Lower leg skin (tissue), 4 donors: ENCODE results near the gene TSPYL1. TPM values are rescaled to one million over a fixed set of nuclear protein-coding genes. Genes with fewer than 3 reads are reported as not detected.

Experiments used
- DNase-seq, 2 donors: peaks; one replicate each; pipeline ENCODE4 v3.0.0-alpha.2; 2019; ENCODE audit warnings: low spot score in 2 of 2
- H3K4me3 ChIP-seq: fragments of 200-600 bp; sonication (generic); 2 replicates; pipeline ENCODE4 v1.5.1; 2017; ENCODE audit warnings: mild to moderate bottlenecking, low read depth; ENCODE audit not compliant: poor library complexity, severe bottlenecking
- CTCF ChIP-seq, 3 donors: fragments of 450-650 bp; IDR thresholded peaks; one replicate each; pipeline ENCODE4 v1.5.1; 2016; ENCODE audit warnings: antibody characterized with exemption in 3 of 3, mild to moderate bottlenecking in 3 of 3, moderate library complexity in 2 of 3
- POLR2A ChIP-seq, 2 donors: fragments of 450-650 bp; IDR thresholded peaks; one replicate each; pipeline ENCODE4 v1.6.1; 2016 to 2017; ENCODE audit warnings: antibody characterized with exemption in 2 of 2, mild to moderate bottlenecking in 1 of 2, moderate library complexity in 1 of 2
- WGBS, 2 donors: methylation state at CpG; one replicate each; pipeline ENCODE4 v1.1.5; 2018; 5-methylcytosine and 5-hydroxymethylcytosine counted together
- intact Hi-C: fragments of 100-400 bp; cut with DNase I; formaldehyde crosslinking; loops from one replicate; pipeline ENCODE4 v1.15.0; 2023; ENCODE audit warnings: low total_unique reads
- total RNA-seq, 4 donors: library from RNA; depleted of rRNA; stranded (reverse); fragments of >200 nt; gene quantifications; one replicate each; pipeline ENCODE4 v1.1.0, GENCODE V29; 2016

TSPYL1 gene
- total RNA-seq, 4 donors from 2014 or later = 57.2 to 75.3 (median 65.6) TPM

- no peak overlapping the region for H3K4me3 ChIP-seq
- WGBS, 2 donors = 90 to 96% methylated on average over 4 of the region's 4 CpGs
- intact Hi-C loops = no loop called here
- no peak for TF ChIP-seq CTCF (IDR thresholded peaks at IDR 0.05)
- no peak for TF ChIP-seq POLR2A (IDR thresholded peaks at IDR 0.05)
- DNase-seq = no peak
Measured at GRCh38 chr6:116246089-116246488, 33.6 kb downstream of the TSPYL1 start.

- 67 to 76% methylated on average over 4 of the region's 4 CpGs for WGBS, 2 donors
- TF ChIP-seq POLR2A (IDR thresholded peaks at IDR 0.05) (no peak), CTCF (IDR thresholded peaks at IDR 0.05) (no peak)
- H3K4me3 ChIP-seq = no peak overlapping the region
- DNase-seq = no peak
- intact Hi-C loops = no loop called here
Measured at GRCh38 chr6:116244284-116244683, 35.4 kb downstream of the TSPYL1 start.

GRCh38 chr6:116239856-116240255 lies 39.9 kb downstream of the TSPYL1 start:
- TF ChIP-seq POLR2A (IDR thresholded peaks at IDR 0.05) (no peak), CTCF (IDR thresholded peaks at IDR 0.05) (no peak)
- DNase-seq = no peak
- intact Hi-C loops = no loop called here
- 96 to 98% methylated on average over 1 of the region's 1 CpG for WGBS, 2 donors
- no peak overlapping the region for H3K4me3 ChIP-seq

GRCh38 chr6:116239256-116239655 lies 40.5 kb downstream of the TSPYL1 start:
- intact Hi-C loops = no loop called here
- TF ChIP-seq POLR2A (IDR thresholded peaks at IDR 0.05) (no peak), CTCF (IDR thresholded peaks at IDR 0.05) (no peak)
- DNase-seq = no peak
- WGBS, 2 donors = 100% methylated on average over 2 of the region's 2 CpGs
- H3K4me3 ChIP-seq = no peak overlapping the region

- TF ChIP-seq CTCF (IDR thresholded peaks at IDR 0.05) (no peak), POLR2A (IDR thresholded peaks at IDR 0.05) (no peak)
- DNase-seq = no peak
- no peak overlapping the region for H3K4me3 ChIP-seq
- intact Hi-C loops = no loop called here
- 89 to 96% methylated on average over 2 of the region's 2 CpGs for WGBS, 2 donors
Measured at GRCh38 chr6:116238083-116238482, 41.6 kb downstream of the TSPYL1 start.

- intact Hi-C loops = no loop called here
- DNase-seq = no peak
- whole genome bisulfite sequencing, 2 donors = 80 to 89% methylated on average over 3 of the region's 3 CpGs
- no peak overlapping the region for H3K4me3 ChIP-seq
- TF ChIP-seq CTCF (IDR thresholded peaks at IDR 0.05) (no peak), POLR2A (IDR thresholded peaks at IDR 0.05) (no peak)
Measured at GRCh38 chr6:116234689-116235088, 45.0 kb downstream of the TSPYL1 start.
